Measurements from ENCODE around the gene WIZ. TPM values are rescaled to one million over a fixed set of nuclear protein-coding genes. Genes with fewer than 3 reads are reported as not detected.

Gene WIZ
- total and polyA plus RNA-seq, 7 donors = 7.8 to 49.6 (median 18.3) TPM

DNA sequence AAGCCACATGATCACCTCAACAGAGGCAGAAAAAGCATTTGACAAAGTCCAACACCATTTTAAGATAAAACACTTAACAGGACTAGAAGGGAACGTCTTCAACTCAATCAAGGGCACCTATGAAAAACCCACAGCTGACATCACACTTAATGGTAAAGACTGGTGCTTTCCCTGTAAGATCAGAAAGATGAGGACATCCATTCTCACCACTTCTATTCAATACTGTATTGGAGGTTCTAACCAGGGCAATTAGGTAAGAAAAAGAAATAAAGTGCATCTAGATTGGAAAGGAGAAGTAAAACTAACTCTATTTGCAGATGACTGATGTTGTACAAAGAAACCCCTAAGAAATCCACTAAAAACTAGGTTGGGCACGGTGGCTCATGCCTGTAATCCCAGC lies 58.9 kb downstream of the WIZ start:
- no peak for DNase-seq
- intact Hi-C loops (cut with DNase I) = no loop called here
- Histone ChIP-seq H3K36me3 (peaks cover 0 to 66% (median 12%) of the 10 kb centered on the region in 4 donors), H3K4me3 (no peak overlapping the region), H3K27me3 (no peaks in the 10 kb centered on the region), H3K27ac (peak overlapping the region in 1 of 4 donors; percentile 54), H3K9me3 (no peaks in the 10 kb centered on the region), H3K4me1 (peaks cover 0 to 12% (median 0%) of the 10 kb centered on the region in 4 donors)
- 73 to 75% methylated on average over 2 of the region's 2 CpGs for WGBS, 2 donors
- TF ChIP-seq, protein P1, sequence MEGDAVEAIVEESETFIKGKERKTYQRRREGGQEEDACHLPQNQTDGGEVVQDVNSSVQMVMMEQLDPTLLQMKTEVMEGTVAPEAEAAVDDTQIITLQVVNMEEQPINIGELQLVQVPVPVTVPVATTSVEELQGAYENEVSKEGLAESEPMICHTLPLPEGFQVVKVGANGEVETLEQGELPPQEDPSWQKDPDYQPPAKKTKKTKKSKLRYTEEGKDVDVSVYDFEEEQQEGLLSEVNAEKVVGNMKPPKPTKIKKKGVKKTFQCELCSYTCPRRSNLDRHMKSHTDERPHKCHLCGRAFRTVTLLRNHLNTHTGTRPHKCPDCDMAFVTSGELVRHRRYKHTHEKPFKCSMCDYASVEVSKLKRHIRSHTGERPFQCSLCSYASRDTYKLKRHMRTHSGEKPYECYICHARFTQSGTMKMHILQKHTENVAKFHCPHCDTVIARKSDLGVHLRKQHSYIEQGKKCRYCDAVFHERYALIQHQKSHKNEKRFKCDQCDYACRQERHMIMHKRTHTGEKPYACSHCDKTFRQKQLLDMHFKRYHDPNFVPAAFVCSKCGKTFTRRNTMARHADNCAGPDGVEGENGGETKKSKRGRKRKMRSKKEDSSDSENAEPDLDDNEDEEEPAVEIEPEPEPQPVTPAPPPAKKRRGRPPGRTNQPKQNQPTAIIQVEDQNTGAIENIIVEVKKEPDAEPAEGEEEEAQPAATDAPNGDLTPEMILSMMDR (IDR thresholded peaks at IDR 0.05) = no peak
- no peak for TF ChIP-seq EP300 (IDR thresholded peaks at IDR 0.05)

DNA sequence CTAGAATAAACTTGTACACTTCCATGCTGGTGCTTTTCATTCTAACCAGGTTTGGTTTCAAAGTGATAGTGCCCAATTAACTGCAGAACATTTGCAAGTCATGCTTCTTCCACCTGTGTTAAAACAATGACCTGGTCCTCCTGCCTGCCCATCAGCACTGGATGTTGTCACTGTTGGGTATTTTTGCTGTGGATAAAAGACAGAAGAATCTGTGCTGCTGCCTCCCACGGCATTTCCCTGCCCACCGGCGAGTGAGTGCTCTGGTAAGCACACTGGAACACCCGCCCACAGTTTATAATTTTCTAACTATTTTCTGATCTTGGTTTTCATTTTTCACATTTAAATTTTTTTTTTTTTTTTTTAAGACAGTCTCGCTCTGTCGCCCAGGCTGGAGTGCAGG lies 67.9 kb downstream of the WIZ start:
- peaks cover 0 to 15% (median 0%) of the 10 kb centered on the region in 4 donors for H3K36me3 ChIP-seq
- no peak overlapping the region for H3K27ac ChIP-seq
- intact Hi-C loops (cut with DNase I) = no loop called here
- peaks cover 0 to 26% (median 23%) of the 10 kb centered on the region in 4 donors for H3K4me1 ChIP-seq
- no peaks in the 10 kb centered on the region for H3K9me3 ChIP-seq
- WGBS, 2 donors = 83 to 93% methylated on average over 6 of the region's 6 CpGs
- no peaks in the 10 kb centered on the region for H3K27me3 ChIP-seq
- DNase-seq = no peak
- TF ChIP-seq POLR2AphosphoS5 (IDR thresholded peaks at IDR 0.05) (no peak), POLR2A (IDR thresholded peaks at IDR 0.05) (no peak), EP300 (IDR thresholded peaks at IDR 0.05) (no peak)
- no peak overlapping the region for H3K4me3 ChIP-seq

DNA sequence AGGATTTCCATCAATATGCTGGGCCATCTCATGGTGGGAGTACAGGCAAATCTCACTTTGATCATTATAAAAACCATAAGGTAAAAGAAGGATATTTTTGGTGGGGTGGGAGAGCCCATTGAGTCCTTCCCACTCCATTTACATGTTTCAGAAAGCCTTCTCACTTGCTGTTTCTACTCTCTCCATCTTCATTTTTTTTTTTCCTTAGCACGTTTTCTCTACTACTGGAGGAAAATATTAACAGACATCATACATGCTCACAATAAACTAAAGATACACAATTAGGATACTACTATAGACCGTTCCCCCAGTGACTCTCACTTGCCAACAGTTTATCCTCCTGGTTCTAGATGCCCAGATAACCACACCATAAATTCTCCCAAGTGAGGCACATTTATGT lies 68.3 kb downstream of the WIZ start:
- intact Hi-C loops (cut with DNase I) = no loop called here
- WGBS, 2 donors = 73 to 81% methylated on average over 2 of the region's 2 CpGs
- Histone ChIP-seq H3K9me3 (no peaks in the 10 kb centered on the region), H3K27ac (peak overlapping the region in 3 of 4 donors; percentile 89 to 99 (median 98)), H3K4me1 (peaks cover 0 to 31% (median 27%) of the 10 kb centered on the region in 4 donors), H3K4me3 (no peak overlapping the region), H3K27me3 (no peaks in the 10 kb centered on the region), H3K36me3 (peaks cover 0 to 12% (median 0%) of the 10 kb centered on the region in 4 donors)
- no peak for DNase-seq
- TF ChIP-seq POLR2AphosphoS5 (IDR thresholded peaks at IDR 0.05) = no peak
- no peak for TF ChIP-seq POLR2A (IDR thresholded peaks at IDR 0.05)
- TF ChIP-seq, protein P1 (IDR thresholded peaks at IDR 0.05) = no peak
- no peak for TF ChIP-seq EP300 (IDR thresholded peaks at IDR 0.05)

DNA sequence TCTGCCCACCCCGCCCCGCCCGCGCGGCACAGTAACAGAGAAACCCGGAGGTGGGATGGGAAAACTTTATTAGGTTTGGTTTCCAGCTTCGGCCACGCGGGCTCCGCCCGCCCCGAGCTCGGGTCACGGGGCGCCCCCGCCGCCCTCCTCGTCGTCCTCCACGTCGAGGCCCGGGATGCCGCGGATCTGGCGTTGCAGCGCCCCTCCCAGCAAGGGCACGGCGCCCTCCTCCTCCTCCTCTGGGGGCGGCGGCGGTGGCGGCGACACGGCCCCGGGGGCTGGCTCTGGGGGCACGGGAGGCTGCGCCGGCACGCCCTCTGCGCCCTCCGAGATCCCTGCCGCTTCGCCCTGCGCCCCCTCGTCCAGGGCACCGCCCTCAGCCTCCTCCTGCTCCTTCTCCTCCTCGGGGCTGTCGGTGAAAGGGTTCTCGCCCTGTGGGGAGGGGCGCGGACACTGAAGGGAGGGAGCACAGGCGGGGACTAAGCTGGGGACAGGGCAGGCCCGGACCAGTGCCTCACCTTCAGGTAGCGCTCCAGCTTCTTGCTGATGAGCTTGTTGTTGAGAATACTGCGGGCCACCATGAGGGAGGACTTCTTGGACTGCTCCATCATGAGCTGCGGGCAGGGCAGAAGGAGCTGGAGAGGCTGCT lies 69.6 kb downstream of the WIZ start:
- Histone ChIP-seq H3K27ac (peak overlapping the region; percentile 89 to 99 (median 95)), H3K27me3 (no peaks in the 10 kb centered on the region), H3K4me3 (peak overlapping the region; percentile 84 to 99 (median 87)), H3K4me1 (peaks cover 0 to 40% (median 37%) of the 10 kb centered on the region in 4 donors), H3K36me3 (peaks cover 0 to 10% (median 0%) of the 10 kb centered on the region in 4 donors), H3K9me3 (no peaks in the 10 kb centered on the region)
- DNase-seq = peak; percentile 81
- intact Hi-C loops (cut with DNase I) = loop anchor here (1.0 to 5.0 kb wide), 5 partner anchors 38 to 203 kb away; partner anchors contain the start of gene AKAP8L
- TF ChIP-seq EP300 (IDR thresholded peaks at IDR 0.05) = no peak
- no peak for TF ChIP-seq POLR2A (IDR thresholded peaks at IDR 0.05)
- TF ChIP-seq, protein P1 (IDR thresholded peaks at IDR 0.05) = peak in 1 of 4 experiments; percentile 10
- 1 to 2% methylated on average over 56 of the region's 56 CpGs for WGBS, 2 donors

DNA sequence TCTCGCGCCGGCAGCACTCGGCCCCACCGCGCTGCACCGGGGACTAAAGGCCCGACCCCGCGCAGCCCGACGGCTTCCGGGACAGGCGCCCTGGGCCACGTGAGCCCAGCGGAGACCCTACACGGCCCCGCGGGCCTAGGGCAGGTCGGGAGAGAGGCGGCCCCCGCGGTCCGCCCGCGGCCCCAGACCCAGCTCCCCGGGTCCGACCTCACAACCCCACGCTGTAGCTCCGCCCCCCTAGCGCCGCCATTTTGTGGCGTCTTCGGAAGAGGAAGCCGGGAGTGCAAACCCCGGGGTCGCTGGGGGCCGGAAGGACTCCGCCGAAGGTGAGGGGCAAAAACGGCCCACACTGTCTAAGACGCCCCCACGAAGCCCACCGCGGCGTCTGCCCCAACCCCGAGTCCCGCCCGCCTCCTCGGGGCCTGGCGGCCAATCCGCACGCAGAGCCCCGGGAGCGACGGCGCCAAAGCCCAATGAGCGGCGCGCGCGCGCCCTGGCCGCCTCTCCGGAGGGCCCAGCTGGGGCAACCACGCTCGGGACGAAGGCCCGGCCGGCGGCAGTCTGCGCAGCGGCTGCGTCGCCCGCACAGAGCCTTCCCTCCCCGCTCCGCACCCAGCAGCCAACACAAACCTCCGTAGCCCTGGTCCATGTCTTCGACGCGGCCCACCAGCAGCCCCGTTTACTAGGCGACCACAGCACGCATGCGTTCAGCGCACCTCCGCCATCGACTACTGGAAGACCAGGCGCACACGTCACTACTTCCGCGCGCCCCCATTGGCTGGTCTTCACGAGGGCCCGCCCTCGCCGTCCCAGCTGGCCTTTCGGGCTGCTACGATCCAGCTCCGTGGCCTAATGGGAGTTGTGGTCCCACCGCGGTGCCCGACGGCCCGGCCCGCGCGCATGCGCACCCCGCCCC lies 70.4 kb downstream of the WIZ start, which contains the start of gene AKAP8:
Gene AKAP8, minus strand, starts transcription at position 705 of the 916 bp plus-strand sequence. Its CDS starts 56 bp downstream, at position 649.
- WGBS, 2 donors = 0 to 1% methylated on average over 111 of the region's 111 CpGs
- peak within 1 kb of the TSS; percentile 89 to 99 (median 95) for H3K27ac ChIP-seq
- H3K9me3 ChIP-seq = no peaks in the 10 kb centered on the region
- intact Hi-C loops (cut with DNase I) = loop anchor here (1.0 to 5.0 kb wide), 5 partner anchors 39 to 203 kb away; partner anchors contain the start of gene AKAP8L
- DNase-seq = peak; percentile 99
- peak; percentile 27 to 42 for TF ChIP-seq POLR2A (IDR thresholded peaks at IDR 0.05)
- no peak for TF ChIP-seq EP300 (IDR thresholded peaks at IDR 0.05)
- TF ChIP-seq, protein P1 (IDR thresholded peaks at IDR 0.05) = no peak
- peak; percentile 84 to 97 (median 92) for TF ChIP-seq POLR2AphosphoS5 (IDR thresholded peaks at IDR 0.05)
- peaks cover 0 to 10% (median 0%) of the 10 kb centered on the region in 4 donors for H3K36me3 ChIP-seq
- H3K4me1 ChIP-seq = peaks cover 0 to 47% (median 45%) of the 10 kb centered on the region in 4 donors
- peak within 1 kb of the TSS; percentile 84 to 99 (median 87) for H3K4me3 ChIP-seq
- no peaks in the 10 kb centered on the region for H3K27me3 ChIP-seq
